Measurements from ENCODE around the gene USP17L21. TPM values are rescaled to one million over a fixed set of nuclear protein-coding genes. Genes with fewer than 3 reads are reported as not detected.
"Not testable (repeated sequence)": the region's sequence is repeated elsewhere in the genome, so short reads cannot be mapped to it uniquely, and the experiment has no call there.

The USP17L21 gene, protein sequence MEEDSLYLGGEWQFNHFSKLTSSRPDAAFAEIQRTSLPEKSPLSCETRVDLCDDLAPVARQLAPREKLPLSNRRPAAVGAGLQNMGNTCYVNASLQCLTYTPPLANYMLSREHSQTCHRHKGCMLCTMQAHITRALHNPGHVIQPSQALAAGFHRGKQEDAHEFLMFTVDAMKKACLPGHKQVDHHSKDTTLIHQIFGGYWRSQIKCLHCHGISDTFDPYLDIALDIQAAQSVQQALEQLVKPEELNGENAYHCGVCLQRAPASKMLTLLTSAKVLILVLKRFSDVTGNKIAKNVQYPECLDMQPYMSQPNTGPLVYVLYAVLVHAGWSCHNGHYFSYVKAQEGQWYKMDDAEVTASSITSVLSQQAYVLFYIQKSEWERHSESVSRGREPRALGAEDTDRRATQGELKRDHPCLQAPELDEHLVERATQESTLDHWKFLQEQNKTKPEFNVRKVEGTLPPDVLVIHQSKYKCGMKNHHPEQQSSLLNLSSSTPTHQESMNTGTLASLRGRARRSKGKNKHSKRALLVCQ
- total RNA-seq, result not detected

DNA sequence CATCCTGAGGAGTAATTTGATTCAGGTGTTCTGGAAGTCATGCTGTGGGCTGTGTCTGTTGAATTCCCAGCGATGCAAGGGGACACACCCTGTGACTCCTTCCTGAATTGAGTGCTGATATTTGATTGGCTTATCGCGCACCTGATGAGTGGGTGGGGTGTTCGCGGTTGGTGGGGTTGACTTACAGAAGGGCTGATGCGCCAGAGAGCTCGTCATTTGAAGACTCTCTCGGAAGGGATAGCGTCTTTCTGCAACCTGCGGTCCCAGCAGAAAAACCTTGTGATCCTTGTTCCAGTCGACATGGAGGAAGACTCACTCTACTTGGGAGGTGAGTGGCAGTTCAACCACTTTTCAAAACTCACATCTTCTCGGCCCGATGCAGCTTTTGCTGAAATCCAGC lies at the start of gene USP17L21:
Gene USP17L21, plus strand, starts transcription at position 301 of the 400 bp plus-strand sequence. Its CDS starts 0 bp downstream, at position 301.
- ATAC-seq; CTCF ChIA-PET; H3K27me3 Mint-ChIP-seq; H3K27ac Mint-ChIP-seq; DNase-seq; H3K4me1 Mint-ChIP-seq; H3K36me3 Mint-ChIP-seq; H3K4me3 Mint-ChIP-seq; H3K9me3 Mint-ChIP-seq (ENCODE audit: low read depth): not testable (repeated sequence)

DNA sequence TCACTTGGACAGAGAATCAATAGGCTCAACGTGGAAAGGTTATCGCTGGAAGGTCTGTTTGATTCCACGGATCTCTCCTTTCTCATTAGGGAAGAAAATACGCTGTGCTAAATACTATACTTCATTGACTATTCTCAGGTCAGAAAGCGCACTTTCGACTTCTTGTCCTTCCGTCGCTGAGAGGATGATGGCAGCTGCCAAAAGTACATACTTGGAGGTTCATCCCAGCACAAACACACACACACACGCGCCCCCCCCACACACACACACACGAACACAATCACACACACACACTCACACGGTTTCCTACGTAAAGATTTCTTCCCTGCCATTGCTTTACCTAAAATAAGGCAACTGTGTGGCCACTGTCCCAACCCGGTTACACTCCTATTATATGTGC lies 48.0 kb upstream of the USP17L21 start:
- ATAC-seq; H3K36me3 Mint-ChIP-seq; H3K9me3 Mint-ChIP-seq (ENCODE audit: low read depth); H3K4me3 Mint-ChIP-seq; CTCF ChIA-PET; H3K27ac Mint-ChIP-seq; H3K27me3 Mint-ChIP-seq; H3K4me1 Mint-ChIP-seq: not testable (repeated sequence)
- DNase-seq, result peak; percentile 19

DNA sequence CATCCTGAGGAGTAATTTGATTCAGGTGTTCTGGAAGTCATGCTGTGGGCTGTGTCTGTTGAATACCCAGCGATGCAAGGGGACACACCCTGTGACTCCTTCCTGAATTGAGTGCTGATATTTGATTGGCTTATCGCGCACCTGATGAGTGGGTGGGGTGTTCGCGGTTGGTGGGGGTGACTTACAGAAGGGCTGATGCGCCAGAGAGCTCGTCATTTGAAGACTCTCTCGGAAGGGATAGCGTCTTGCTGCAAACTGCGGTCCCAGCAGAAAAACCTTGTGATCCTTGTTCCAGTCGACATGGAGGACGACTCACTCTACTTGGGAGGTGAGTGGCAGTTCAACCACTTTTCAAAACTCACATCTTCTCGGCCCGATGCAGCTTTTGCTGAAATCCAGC lies 47.6 kb upstream of the USP17L21 start, which contains the start of gene USP17L11:
Gene USP17L11, plus strand, starts transcription at position 301 of the 400 bp plus-strand sequence. Its CDS starts 0 bp downstream, at position 301.
- H3K36me3 Mint-ChIP-seq; H3K4me1 Mint-ChIP-seq; CTCF ChIA-PET; H3K27ac Mint-ChIP-seq; H3K9me3 Mint-ChIP-seq (ENCODE audit: low read depth); DNase-seq; H3K4me3 Mint-ChIP-seq; H3K27me3 Mint-ChIP-seq; ATAC-seq: not testable (repeated sequence)

DNA sequence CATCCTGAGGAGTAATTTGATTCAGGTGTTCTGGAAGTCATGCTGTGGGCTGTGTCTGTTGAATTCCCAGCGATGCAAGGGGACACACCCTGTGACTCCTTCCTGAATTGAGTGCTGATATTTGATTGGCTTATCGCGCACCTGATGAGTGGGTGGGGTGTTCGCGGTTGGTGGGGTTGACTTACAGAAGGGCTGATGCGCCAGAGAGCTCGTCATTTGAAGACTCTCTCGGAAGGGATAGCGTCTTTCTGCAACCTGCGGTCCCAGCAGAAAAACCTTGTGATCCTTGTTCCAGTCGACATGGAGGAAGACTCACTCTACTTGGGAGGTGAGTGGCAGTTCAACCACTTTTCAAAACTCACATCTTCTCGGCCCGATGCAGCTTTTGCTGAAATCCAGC lies 42.8 kb upstream of the USP17L21 start, which contains the start of gene USP17L12:
Gene USP17L12, plus strand, starts transcription at position 301 of the 400 bp plus-strand sequence. Its CDS starts 0 bp downstream, at position 301.
- DNase-seq; CTCF ChIA-PET; H3K36me3 Mint-ChIP-seq; H3K4me3 Mint-ChIP-seq; H3K27me3 Mint-ChIP-seq; H3K27ac Mint-ChIP-seq; ATAC-seq; H3K9me3 Mint-ChIP-seq (ENCODE audit: low read depth); H3K4me1 Mint-ChIP-seq: not testable (repeated sequence)

DNA sequence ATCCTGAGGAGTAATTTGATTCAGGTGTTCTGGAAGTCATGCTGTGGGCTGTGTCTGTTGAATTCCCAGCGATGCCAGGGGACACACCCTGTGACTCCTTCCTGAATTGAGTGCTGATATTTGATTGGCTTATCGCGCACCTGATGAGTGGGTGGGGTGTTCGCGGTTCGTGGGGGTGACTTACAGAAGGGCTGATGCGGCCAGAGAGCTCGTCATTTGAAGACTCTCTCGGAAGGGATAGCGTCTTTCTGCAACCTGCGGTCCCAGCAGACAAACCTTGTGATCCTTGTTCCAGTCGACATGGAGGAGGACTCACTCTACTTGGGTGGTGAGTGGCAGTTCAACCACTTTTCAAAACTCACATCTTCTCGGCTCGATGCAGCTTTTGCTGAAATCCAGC lies 38.1 kb upstream of the USP17L21 start, which contains the start of gene USP17L13:
Gene USP17L13, plus strand, starts transcription at position 301 of the 400 bp plus-strand sequence. Its CDS starts 0 bp downstream, at position 301.
- ATAC-seq; H3K27ac Mint-ChIP-seq; H3K27me3 Mint-ChIP-seq; CTCF ChIA-PET; H3K9me3 Mint-ChIP-seq (ENCODE audit: low read depth); H3K36me3 Mint-ChIP-seq; H3K4me3 Mint-ChIP-seq; DNase-seq; H3K4me1 Mint-ChIP-seq: not testable (repeated sequence)

DNA sequence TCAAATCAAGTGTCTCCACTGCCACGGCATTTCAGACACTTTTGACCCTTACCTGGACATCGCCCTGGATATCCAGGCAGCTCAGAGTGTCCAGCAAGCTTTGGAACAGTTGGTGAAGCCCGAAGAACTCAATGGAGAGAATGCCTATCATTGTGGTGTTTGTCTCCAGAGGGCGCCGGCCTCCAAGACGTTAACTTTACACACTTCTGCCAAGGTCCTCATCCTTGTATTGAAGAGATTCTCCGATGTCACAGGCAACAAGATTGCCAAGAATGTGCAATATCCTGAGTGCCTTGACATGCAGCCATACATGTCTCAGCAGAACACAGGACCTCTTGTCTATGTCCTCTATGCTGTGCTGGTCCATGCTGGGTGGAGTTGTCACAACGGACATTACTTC lies 32.4 kb upstream of the USP17L21 start:
- CTCF ChIA-PET; H3K27ac Mint-ChIP-seq; H3K9me3 Mint-ChIP-seq (ENCODE audit: low read depth): not testable (repeated sequence)

DNA sequence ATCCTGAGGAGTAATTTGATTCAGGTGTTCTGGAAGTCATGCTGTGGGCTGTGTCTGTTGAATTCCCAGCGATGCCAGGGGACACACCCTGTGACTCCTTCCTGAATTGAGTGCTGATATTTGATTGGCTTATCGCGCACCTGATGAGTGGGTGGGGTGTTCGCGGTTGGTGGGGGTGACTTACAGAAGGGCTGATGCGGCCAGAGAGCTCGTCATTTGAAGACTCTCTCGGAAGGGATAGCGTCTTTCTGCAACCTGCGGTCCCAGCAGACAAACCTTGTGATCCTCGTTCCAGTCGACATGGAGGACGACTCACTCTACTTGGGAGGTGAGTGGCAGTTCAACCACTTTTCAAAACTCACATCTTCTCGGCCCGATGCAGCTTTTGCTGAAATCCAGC lies 28.6 kb upstream of the USP17L21 start, which contains the start of gene USP17L15:
Gene USP17L15, plus strand, starts transcription at position 301 of the 400 bp plus-strand sequence. Its CDS starts 0 bp downstream, at position 301.
- DNase-seq; H3K9me3 Mint-ChIP-seq (ENCODE audit: low read depth); ATAC-seq; H3K27me3 Mint-ChIP-seq; H3K36me3 Mint-ChIP-seq; H3K27ac Mint-ChIP-seq; H3K4me3 Mint-ChIP-seq; CTCF ChIA-PET; H3K4me1 Mint-ChIP-seq: not testable (repeated sequence)

More for the DNA sequence above, 32.4 kb upstream of the USP17L21 start:
- DNase-seq, result peak; percentile 36
- not testable (repeated sequence) for H3K4me1 Mint-ChIP-seq, H3K4me3 Mint-ChIP-seq, H3K27me3 Mint-ChIP-seq, ATAC-seq, H3K36me3 Mint-ChIP-seq

DNA sequence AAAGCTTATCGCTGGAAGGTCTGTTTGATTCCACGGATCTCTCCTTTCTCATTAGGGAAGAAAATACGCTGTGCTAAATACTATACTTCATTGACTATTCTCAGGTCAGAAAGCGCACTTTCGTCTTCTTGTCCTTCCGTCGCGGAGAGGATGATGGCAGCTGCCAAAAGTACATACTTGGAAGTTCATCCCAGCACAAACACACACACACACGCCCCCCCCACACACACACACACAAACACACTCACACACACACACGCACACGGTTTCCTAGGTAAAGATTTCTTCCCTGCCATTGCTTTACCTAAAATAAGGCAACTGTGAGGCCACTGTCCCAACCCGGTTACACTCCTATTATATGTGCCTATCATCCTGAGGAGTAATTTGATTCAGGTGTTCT lies 24.2 kb upstream of the USP17L21 start:
- ATAC-seq; H3K9me3 Mint-ChIP-seq (ENCODE audit: low read depth); CTCF ChIA-PET; H3K4me3 Mint-ChIP-seq; H3K4me1 Mint-ChIP-seq; H3K27ac Mint-ChIP-seq; H3K36me3 Mint-ChIP-seq; DNase-seq; H3K27me3 Mint-ChIP-seq: not testable (repeated sequence)

DNA sequence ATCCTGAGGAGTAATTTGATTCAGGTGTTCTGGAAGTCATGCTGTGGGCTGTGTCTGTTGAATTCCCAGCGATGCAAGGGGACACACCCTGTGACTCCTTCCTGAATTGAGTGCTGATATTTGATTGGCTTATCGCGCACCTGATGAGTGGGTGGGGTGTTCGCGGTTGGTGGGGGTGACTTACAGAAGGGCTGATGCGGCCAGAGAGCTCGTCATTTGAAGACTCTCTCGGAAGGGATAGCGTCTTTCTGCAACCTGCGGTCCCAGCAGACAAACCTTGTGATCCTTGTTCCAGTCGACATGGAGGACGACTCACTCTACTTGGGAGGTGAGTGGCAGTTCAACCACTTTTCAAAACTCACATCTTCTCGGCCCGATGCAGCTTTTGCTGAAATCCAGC lies 19.1 kb upstream of the USP17L21 start, which contains the start of gene USP17L17:
Gene USP17L17, plus strand, starts transcription at position 301 of the 400 bp plus-strand sequence. Its CDS starts 0 bp downstream, at position 301.
- H3K9me3 Mint-ChIP-seq (ENCODE audit: low read depth); H3K27me3 Mint-ChIP-seq; CTCF ChIA-PET; DNase-seq; ATAC-seq; H3K4me3 Mint-ChIP-seq; H3K4me1 Mint-ChIP-seq; H3K36me3 Mint-ChIP-seq; H3K27ac Mint-ChIP-seq: not testable (repeated sequence)

DNA sequence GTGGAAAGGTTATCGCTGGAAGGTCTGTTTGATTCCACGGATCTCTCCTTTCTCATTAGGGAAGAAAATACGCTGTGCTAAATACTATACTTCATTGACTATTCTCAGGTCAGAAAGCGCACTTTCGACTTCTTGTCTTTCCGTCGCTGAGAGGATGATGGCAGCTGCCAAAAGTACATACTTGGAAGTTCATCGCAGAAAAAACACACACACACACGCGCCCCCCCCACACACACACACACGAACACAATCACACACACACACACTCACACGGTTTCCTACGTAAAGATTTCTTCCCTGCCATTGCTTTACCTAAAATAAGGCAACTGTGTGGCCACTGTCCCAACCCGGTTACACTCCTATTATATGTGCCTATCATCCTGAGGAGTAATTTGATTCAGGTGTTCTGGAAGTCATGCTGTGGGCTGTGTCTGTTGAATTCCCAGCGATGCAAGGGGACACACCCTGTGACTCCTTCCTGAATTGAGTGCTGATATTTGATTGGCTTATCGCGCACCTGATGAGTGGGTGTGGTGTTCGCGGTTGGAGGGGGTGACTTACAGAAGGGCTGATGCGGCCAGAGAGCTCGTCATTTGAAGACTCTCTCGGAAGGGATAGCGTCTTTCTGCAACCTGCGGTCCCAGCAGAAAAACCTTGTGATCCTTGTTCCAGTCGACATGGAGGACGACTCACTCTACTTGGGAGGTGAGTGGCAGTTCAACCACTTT lies 14.6 kb upstream of the USP17L21 start, which contains the start of gene USP17L18:
Gene USP17L18, plus strand, starts transcription at position 678 of the 728 bp plus-strand sequence. Its CDS starts 0 bp downstream, at position 678.
- not testable (repeated sequence) for ATAC-seq, H3K27ac Mint-ChIP-seq, H3K4me1 Mint-ChIP-seq

DNA sequence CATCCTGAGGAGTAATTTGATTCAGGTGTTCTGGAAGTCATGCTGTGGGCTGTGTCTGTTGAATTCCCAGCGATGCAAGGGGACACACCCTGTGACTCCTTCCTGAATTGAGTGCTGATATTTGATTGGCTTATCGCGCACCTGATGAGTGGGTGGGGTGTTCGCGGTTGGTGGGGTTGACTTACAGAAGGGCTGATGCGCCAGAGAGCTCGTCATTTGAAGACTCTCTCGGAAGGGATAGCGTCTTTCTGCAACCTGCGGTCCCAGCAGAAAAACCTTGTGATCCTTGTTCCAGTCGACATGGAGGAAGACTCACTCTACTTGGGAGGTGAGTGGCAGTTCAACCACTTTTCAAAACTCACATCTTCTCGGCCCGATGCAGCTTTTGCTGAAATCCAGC lies 9.6 kb upstream of the USP17L21 start, which contains the start of gene USP17L19:
Gene USP17L19, plus strand, starts transcription at position 301 of the 400 bp plus-strand sequence. Its CDS starts 0 bp downstream, at position 301.
- ATAC-seq, H3K36me3 Mint-ChIP-seq, H3K4me3 Mint-ChIP-seq: not testable (repeated sequence)

More for the DNA sequence above, 14.6 kb upstream of the USP17L21 start, which contains the start of gene USP17L18:
- H3K36me3 Mint-ChIP-seq; CTCF ChIA-PET; H3K9me3 Mint-ChIP-seq (ENCODE audit: low read depth); H3K27me3 Mint-ChIP-seq; H3K4me3 Mint-ChIP-seq: not testable (repeated sequence)
- peak; percentile 40 for DNase-seq

DNA sequence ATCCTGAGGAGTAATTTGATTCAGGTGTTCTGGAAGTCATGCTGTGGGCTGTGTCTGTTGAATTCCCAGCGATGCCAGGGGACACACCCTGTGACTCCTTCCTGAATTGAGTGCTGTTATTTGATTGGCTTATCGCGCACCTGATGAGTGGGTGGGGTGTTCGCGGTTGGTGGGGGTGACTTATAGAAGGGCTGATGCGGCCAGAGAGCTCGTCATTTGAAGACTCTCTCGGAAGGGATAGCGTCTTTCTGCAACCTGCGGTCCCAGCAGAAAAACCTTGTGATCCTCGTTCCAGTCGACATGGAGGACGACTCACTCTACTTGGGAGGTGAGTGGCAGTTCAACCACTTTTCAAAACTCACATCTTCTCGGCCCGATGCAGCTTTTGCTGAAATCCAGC lies 4.8 kb upstream of the USP17L21 start, which contains the start of gene USP17L20:
Gene USP17L20, plus strand, starts transcription at position 301 of the 400 bp plus-strand sequence. Its CDS starts 0 bp downstream, at position 301.
- CTCF ChIA-PET; ATAC-seq; H3K27me3 Mint-ChIP-seq; H3K27ac Mint-ChIP-seq; H3K36me3 Mint-ChIP-seq; DNase-seq; H3K4me3 Mint-ChIP-seq; H3K4me1 Mint-ChIP-seq; H3K9me3 Mint-ChIP-seq (ENCODE audit: low read depth): not testable (repeated sequence)

More for the DNA sequence above, 9.6 kb upstream of the USP17L21 start, which contains the start of gene USP17L19:
- DNase-seq; CTCF ChIA-PET; H3K4me1 Mint-ChIP-seq; H3K27ac Mint-ChIP-seq; H3K9me3 Mint-ChIP-seq (ENCODE audit: low read depth); H3K27me3 Mint-ChIP-seq: not testable (repeated sequence)

DNA sequence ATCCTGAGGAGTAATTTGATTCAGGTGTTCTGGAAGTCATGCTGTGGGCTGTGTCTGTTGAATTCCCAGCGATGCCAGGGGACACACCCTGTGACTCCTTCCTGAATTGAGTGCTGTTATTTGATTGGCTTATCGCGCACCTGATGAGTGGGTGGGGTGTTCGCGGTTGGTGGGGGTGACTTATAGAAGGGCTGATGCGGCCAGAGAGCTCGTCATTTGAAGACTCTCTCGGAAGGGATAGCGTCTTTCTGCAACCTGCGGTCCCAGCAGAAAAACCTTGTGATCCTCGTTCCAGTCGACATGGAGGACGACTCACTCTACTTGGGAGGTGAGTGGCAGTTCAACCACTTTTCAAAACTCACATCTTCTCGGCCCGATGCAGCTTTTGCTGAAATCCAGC lies 4.6 kb downstream of the USP17L21 start, which contains the start of gene USP17L22:
Gene USP17L22, plus strand, starts transcription at position 301 of the 400 bp plus-strand sequence. Its CDS starts 0 bp downstream, at position 301.
- not testable (repeated sequence) for DNase-seq

More for the DNA sequence above, 4.6 kb downstream of the USP17L21 start, which contains the start of gene USP17L22:
- H3K4me3 Mint-ChIP-seq; H3K36me3 Mint-ChIP-seq; H3K27me3 Mint-ChIP-seq; H3K9me3 Mint-ChIP-seq (ENCODE audit: low read depth); H3K4me1 Mint-ChIP-seq; ATAC-seq; CTCF ChIA-PET; H3K27ac Mint-ChIP-seq: not testable (repeated sequence)

All from activated CD8-positive, alpha-beta memory T cell treated with anti-CD3 and anti-CD28 coated beads, Interleukin-2, amount 10 ng/mL, durations not matched to agents 7 days and 5 days (primary cell).